GM15510 (cell line): Measurements from ENCODE around the gene PRKCZ.

Source experiments
- POLR2A ChIP-seq: IDR thresholded peaks from 3 replicates; pipeline ENCODE4 v1.6.1; 2011; ENCODE audit warnings: borderline replicate concordance; ENCODE audit not compliant: insufficient read length; ENCODE audit errors: extremely low read depth

Gene PRKCZ

DNA sequence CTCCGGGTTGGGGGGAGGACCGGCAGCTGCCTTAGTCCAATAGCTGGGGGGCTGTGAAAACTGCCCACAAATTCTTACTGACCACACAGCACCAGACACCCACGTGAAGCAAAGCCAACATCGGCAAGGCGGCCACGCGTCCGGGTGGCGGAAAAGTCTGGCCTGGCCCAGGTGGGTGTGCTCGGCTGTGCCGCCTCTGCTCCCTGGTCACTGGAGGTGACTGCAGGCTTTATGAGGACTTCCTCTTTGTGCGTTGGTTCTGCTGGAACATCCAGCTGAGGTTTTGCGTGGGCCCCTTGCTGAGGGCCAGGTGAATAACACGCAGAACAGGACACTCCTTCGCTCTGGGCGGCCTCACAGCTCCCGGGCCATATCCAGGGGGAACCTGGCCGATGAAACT is 108.9 kb downstream of the PRKCZ start:
- TF ChIP-seq POLR2A, result no peak

DNA sequence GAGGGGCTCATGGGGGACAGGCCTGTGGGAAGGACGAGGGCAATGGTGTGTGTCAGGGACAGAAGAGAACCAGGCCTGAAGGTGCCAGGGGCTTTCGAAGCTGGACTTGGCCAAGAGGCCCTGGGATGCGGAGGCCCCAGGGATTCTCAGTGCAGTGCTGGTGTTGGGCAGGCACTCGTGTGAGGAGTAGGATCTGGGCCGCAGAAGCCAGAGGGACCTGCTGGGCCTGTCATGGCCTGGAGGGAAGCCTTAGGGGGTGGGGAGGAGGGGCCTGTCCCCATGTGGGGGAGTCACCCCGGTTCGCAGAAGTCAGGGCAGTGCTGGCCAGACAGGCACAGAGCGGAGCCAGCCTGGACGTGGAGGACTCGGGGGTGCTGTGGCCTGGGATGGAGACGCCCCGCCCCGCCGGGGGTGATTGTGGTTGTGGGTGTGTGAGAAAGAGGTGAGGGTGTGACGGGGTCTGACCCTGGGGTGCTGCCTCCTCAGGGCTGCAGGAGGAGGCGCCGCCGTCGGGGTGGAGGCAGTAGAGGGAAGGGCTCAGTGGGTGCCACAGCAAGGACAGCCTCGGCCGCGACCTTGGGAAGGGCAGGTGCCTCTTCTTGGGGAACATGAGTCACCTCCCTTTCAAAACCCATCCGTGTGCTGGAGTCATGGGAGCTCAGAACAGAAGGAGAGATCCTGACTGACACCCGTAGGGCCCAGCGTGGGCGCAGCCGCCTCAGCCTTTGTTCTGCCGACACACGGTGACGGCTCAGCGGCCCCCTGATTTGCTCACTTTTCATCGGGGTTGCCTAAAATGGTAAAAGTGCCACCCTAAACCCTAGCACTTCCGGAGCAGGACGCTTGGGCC is 110.5 kb downstream of the PRKCZ start:
- TF ChIP-seq POLR2A, result no peak

DNA sequence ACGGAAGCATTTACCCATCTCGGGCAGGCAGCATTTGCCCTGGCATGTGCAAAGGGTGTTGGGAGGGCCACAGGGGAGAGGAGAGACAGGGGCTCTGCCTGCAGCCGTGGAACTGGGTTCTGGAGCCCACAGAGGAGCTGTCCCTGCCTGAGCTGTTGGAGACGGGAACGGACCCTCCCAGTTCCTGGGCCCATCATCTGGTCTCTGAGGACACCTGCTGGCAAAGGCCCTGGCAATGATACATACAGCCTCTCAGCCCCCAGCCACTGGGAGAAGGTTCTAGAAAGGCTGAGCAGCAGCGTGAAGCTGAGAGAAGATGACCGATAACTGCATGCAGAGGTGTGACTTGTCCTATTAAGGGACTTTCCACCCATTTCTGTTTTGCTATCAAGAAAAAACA is 113.0 kb downstream of the PRKCZ start:
- no peak for TF ChIP-seq POLR2A

DNA sequence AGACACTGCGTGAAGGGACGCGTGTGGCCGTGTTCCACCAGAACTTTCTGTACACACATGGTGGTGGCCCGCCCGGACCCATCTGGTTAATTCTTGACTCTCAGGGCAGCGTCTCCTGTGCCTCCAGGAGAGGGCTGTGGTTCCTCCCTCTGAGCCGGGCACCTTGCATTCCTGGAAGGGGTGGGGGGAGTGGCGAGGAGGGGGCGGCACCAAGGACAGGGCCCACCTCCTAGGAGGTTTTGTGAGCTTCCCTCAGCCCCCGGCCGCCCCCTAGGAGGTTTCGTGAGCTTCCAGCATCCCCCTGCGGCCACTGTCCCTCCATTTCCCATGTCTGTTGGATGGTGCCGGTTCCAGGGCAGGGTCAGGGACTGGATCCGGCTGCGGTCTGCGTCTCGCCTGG is 115.4 kb downstream of the PRKCZ start:
- TF ChIP-seq POLR2A, result no peak

DNA sequence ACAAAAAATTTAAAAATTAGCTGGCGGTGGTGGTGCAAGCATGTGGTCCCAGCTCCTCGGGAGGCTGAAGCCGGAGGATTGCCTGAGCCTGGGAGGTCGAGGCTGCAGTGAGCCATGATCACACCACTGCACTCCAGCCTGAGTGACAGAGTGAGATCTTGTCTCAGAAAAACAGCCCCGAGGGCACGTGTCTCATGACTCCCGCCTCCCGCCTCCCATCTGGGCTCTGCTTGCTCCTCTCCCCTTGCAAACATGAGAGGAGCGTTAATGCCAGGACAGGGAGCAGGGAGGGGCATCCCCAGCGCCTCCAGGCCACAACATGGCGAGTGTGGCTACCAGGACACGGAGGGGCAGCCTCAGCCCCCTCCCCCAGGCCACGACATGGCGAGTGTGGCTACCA is 116.0 kb downstream of the PRKCZ start:
- TF ChIP-seq POLR2A, result no peak

DNA sequence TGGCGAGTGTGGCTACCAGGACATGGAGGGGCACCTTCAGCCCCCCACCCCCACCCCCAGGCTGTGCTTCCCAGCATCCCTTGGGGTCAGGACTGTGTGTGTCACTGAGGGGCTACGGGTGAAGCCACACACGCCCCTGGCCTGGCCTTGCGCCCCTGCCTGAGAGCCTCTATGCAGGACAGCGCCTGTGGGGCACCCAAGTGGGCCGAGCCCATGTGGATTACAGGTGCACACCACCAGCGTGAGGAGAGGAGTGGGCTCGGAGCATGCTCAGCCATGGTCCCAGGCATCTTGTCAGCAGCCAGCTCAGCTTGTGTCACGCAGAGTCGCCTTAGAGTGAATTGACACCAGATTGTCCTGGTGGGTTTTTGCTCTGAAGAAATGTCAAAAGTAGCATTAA is 116.5 kb downstream of the PRKCZ start:
- no peak for TF ChIP-seq POLR2A

DNA sequence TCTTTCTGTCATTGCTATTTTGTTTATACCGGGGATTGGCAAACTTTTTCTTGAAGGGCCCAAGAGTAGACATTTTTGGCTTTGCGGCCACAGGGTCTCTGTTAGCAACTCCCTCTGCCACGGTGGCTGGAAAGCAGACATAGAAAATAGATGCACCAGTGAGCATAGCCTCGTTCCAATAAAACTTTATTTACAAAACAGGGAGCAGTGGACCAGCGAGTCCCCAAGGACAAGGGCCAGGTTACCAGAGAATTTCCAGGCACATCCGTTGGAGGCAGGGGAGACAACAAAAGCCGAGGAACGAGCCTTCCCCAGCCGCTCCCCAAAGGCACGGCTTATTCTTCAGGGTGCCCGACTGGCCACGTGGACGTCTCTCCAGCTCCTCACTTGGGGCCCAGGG is 117.9 kb downstream of the PRKCZ start:
- no peak for TF ChIP-seq POLR2A

DNA sequence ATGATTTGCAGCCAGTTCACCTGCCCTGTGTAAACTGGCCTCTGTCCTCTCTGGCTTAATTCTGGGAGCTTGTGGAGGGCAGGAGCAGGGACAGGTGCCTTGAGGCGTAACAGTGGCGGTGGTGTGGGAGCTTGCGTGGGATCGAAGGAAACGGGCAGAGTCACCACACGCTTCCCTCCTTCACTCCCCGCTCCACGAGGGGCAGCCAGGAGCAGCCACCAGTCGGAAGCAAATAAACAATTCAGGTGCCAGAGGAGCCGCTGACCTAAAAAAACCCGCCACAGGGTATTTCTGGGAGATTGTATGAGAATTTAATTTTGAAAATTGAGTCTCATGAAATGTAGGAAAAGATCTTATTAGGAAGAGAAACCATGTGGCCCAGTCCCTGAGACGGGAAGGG is 118.3 kb downstream of the PRKCZ start:
- no peak for TF ChIP-seq POLR2A

DNA sequence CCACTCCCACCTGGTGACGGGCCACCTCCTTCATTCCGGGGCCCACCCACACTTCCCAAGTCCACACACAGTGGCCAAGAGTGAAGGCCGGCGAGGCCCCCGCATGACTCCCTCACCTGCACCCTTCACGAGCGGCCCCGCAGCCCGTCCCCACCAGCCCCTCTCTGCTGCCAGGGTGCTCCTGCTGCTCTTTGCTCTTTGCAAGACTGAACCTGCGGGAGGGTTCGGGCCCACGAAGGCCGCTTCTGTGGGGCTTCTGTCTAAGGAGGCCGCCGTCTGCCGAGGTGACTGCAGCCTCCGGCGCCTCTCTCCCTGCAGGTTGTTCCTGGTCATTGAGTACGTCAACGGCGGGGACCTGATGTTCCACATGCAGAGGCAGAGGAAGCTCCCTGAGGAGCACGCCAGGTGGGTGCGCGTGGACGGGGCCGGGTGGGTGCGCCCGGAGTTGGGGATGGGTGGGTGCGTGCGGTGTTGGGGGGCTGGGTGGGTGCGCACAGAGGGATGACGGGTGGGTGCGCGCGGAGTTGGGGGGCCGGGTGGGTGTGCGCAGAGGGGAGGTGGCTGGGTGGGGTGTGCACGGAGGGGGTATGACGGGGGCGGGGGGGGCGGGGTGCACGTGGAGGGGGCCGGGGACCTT is 119.1 kb downstream of the PRKCZ start:
- TF ChIP-seq POLR2A, result no peak

DNA sequence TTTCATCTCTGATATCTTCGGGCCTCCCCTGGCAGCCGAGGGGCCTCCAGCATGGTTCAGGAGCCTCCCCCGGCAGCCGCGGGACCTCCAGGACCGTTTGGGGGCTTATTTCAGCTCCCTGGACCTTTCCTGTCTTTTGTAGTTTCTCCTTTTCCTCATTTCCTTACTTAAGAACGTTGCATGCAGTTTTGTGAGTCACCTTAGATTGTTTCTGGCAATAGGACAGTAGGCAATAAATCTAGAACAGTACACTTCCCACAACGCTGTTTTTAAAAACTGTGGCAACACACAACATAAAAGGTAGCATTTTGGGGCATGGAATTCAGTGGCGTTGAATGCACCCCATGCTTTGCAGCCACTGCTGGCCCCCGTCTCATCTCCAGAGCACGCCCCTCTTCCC is 120.0 kb downstream of the PRKCZ start:
- no peak for TF ChIP-seq POLR2A

DNA sequence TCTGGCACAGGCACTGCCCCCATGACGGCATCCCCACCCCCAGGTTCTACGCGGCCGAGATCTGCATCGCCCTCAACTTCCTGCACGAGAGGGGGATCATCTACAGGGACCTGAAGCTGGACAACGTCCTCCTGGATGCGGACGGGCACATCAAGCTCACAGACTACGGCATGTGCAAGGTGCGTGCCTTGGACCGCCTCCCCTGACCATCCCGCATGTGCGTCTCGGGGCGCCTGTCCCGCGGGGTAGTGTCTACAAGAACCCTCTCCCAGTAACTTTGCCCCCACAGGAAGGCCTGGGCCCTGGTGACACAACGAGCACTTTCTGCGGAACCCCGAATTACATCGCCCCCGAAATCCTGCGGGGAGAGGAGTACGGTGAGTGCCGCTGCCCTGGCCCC is 121.8 kb downstream of the PRKCZ start:
- no peak for TF ChIP-seq POLR2A

DNA sequence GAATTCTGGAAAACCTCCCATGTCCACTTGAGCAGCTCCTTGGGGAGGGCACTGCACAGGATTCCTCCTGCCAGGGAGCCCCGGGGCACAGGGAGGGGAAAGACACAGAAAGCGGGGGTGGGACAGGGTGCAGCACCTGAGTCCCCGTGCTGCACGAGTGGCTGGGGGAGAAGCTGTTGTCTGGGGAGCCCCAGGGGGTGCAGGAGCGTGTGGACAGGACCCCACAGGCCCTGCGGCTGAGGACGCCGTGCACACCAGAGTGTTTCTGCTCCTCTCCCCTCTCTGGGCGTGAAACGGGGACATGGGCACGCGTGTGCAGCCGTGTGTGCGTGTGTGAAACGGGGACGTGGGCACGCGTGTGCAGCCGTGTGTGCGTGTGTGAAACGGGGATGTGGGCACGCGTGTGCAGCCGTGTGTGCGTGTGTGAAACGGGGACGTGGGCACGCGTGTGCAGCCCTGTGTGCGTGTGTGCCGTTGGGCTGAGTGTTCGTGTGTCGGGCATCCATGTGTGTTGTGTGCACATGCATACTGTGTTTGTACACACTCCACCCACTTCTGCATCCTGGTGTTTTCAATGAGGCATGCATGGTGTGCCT is 122.4 kb downstream of the PRKCZ start:
- no peak for TF ChIP-seq POLR2A

DNA sequence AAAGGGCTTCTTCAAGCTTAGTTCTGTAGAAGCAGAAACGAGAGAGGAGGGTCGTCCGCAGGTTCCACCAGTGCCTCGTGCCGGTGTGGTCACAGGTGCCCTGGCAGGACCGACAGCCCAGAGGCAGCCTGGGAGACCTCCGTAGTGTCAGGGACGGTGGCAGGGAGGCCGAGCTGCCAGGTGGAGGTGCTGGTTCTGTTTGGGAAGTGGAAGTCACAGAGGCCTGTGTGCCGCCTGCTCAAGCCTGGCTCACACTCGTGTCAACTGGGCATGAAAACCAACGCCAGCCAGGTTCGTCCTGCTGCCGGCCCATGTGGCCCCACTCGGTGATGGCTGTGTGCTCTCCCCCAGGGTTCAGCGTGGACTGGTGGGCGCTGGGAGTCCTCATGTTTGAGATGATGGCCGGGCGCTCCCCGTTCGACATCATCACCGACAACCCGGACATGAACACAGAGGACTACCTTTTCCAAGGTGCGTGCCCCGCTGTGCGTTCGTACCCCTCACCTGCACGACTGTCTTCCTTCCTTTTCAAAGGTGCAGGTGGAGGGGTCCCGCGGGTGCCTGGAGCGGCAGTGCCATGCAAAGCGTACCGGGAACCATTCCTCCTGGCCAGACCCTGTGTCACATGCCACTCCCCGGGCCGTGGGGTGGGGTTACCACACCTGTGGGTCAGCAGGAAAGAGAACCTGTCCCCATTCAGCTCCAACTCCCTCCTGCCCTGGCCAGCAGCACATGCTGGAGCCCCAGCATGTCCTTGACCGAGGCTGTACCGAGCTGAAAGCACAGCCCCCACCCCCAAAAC is 123.5 kb downstream of the PRKCZ start:
- TF ChIP-seq POLR2A, result no peak

DNA sequence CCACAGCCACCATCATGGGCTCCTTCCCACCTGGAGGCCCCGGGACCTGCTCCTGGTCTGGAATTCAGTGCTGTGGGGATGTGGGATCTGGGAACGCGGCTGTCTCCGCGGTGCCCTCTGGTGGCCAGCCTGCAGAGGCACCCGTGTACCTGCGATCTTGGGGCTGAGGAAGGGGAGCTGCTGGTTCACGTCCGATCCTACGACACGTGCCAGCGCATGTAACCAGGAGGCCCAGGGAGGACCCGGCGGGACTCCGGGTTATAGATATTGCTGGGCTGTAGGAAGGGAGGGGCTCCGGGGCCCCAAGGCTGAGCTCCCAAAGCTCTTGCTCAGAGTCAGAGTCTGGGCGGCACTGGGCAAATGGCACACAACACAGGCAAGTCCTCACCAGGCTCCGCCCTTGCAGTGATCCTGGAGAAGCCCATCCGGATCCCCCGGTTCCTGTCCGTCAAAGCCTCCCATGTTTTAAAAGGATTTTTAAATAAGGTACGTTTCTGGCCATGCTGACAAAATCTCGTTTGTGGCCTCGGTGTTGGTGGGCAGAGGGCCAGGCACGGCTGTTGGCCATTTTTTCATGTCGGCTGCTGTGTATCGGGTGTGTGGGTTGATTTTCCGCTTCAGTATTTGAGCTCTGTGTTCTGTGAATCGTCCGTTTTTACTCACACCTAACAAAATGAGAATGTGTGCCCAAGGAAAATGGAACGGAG is 124.3 kb downstream of the PRKCZ start:
- TF ChIP-seq POLR2A, result no peak
